SKM-1 (cell line): ENCODE measurements around the gene USP3.

Experiments used
- DNase-seq: peaks from one replicate; lab custom pipeline; 2025; ENCODE audit not compliant: unreplicated experiment; lab: John Stamatoyannopoulos, UW

The USP3 gene

GRCh38 chr15:63535689-63536088, 31.3 kb downstream of the USP3 start:
- DNase-seq: no peak

GRCh38 chr15:63538876-63539275, 34.5 kb downstream of the USP3 start:
- no peak for DNase-seq

- no peak for DNase-seq
Observed at GRCh38 chr15:63539521-63539920, 35.1 kb downstream of the USP3 start.

- DNase-seq: no peak
Observed at GRCh38 chr15:63539998-63540397, 35.6 kb downstream of the USP3 start.

- DNase-seq: no peak
Observed at GRCh38 chr15:63540449-63540848, 36.1 kb downstream of the USP3 start.

GRCh38 chr15:63544258-63545026, 40.0 kb downstream of the USP3 start:
- DNase-seq: peak; percentile 82

- DNase-seq: no peak
Observed at GRCh38 chr15:63545520-63545919, 41.1 kb downstream of the USP3 start.

- no peak for DNase-seq
Observed at GRCh38 chr15:63551400-63551799, 47.0 kb downstream of the USP3 start.

GRCh38 chr15:63553388-63553791, 49.0 kb downstream of the USP3 start:
- DNase-seq: no peak

- no peak for DNase-seq
Observed at GRCh38 chr15:63554337-63554927, 50.0 kb downstream of the USP3 start.

GRCh38 chr15:63555507-63555906, 51.1 kb downstream of the USP3 start:
- DNase-seq: no peak

- DNase-seq: no peak
Observed at GRCh38 chr15:63556246-63556645, 51.9 kb downstream of the USP3 start.

- no peak for DNase-seq
Observed at GRCh38 chr15:63556736-63557135, 52.3 kb downstream of the USP3 start.

- no peak for DNase-seq
Observed at GRCh38 chr15:63559753-63560152, 55.4 kb downstream of the USP3 start.

GRCh38 chr15:63560741-63561448, 56.5 kb downstream of the USP3 start:
- no peak for DNase-seq

GRCh38 chr15:63564093-63564492, 59.7 kb downstream of the USP3 start:
- DNase-seq: no peak

GRCh38 chr15:63565536-63566186, 61.3 kb downstream of the USP3 start:
- no peak for DNase-seq

GRCh38 chr15:63572749-63573464, 68.5 kb downstream of the USP3 start:
- DNase-seq: no peak

GRCh38 chr15:63573533-63573932, 69.1 kb downstream of the USP3 start:
- no peak for DNase-seq

GRCh38 chr15:63575312-63575711, 70.9 kb downstream of the USP3 start:
- DNase-seq: no peak

- no peak for DNase-seq
Observed at GRCh38 chr15:63576441-63576840, 72.0 kb downstream of the USP3 start.
